Effector memory CD4-positive, alpha-beta T cell (primary cell): Measurements from ENCODE around the gene VCPKMT.
"Not testable (repeated sequence)": the region's sequence is repeated elsewhere in the genome, so short reads cannot be mapped to it uniquely, and the experiment has no call there.

Experiments used
- DNase-seq, 3 donors: peaks; one replicate each; pipeline ENCODE4 v3.0.0-alpha.2; 2020
- H3K27ac ChIP-seq: 2 replicates; pipeline ENCODE4 v1.7.0; 2013; ENCODE audit warnings: mild to moderate bottlenecking, low read length, moderate library complexity; ENCODE audit not compliant: insufficient read depth, poor library complexity, severe bottlenecking
- H3K27me3 ChIP-seq: replicated peaks from 2 replicates; pipeline ENCODE4 v1.7.0; 2013; ENCODE audit warnings: mild to moderate bottlenecking, low read length; ENCODE audit not compliant: insufficient read depth, control insufficient read depth, poor library complexity, severe bottlenecking
- H3K36me3 ChIP-seq: 2 replicates; pipeline ENCODE4 v1.7.0; 2013; ENCODE audit warnings: mild to moderate bottlenecking, low read length, moderate library complexity; ENCODE audit not compliant: control insufficient read depth, insufficient read depth
- H3K4me1 ChIP-seq: 2 replicates; pipeline ENCODE4 v1.7.0; 2013; ENCODE audit warnings: low read length, mild to moderate bottlenecking; ENCODE audit not compliant: control insufficient read depth, insufficient read depth, poor library complexity, severe bottlenecking
- H3K4me3 ChIP-seq: 2 replicates; pipeline ENCODE4 v1.7.0; 2013; ENCODE audit warnings: low read length, low read depth, mild to moderate bottlenecking; ENCODE audit not compliant: insufficient read depth, poor library complexity, severe bottlenecking
- H3K9me3 ChIP-seq: 2 replicates; pipeline ENCODE4 v1.7.0; 2013; ENCODE audit warnings: mild to moderate bottlenecking, low read length, moderate library complexity; ENCODE audit not compliant: control insufficient read depth

The VCPKMT gene

DNA sequence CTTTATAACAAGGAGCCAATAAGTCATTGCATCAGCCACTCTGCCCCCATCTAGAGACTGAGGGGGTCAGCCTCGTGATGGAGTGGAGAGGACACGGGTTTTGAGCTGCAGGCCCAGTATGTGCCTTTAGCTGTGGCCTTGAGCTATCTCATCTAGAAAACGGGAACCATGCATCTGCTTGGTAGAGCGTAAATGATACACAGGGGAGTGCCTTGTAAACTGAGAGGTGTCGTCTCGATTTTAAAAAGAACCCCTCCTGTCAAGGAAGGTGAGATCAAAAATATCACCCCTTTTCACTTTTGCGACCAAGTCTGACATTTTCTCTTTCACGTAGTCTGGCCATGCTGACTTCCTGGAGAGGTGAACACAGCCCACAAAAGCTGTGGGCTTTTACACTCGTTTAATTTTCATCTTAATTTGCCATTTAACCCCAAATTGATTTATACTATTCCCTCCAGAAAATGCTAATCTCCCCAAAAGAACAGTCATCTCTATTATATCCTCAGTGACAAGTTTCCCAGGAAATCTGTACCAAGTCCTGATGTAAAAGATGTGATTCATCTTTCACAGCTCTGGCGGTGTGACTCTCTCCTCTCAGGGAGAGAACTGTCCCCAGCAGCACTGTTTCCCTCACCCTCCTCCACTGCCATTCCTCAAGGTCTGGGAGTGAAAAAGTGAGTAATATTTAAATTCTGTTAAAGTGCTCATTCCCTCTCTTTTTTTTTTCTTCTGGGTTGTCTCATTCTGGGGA lies 30.6 kb downstream of the VCPKMT start:
- H3K36me3 ChIP-seq, result no peaks in the 10 kb centered on the region
- H3K27me3 ChIP-seq, result no peaks in the 10 kb centered on the region
- no peak for DNase-seq
- H3K4me3 ChIP-seq, result no peak overlapping the region
- H3K4me1 ChIP-seq, result peaks cover 74% of the 10 kb centered on the region
- peak overlapping the region; percentile 38 for H3K27ac ChIP-seq
- H3K9me3 ChIP-seq, result no peaks in the 10 kb centered on the region

DNA sequence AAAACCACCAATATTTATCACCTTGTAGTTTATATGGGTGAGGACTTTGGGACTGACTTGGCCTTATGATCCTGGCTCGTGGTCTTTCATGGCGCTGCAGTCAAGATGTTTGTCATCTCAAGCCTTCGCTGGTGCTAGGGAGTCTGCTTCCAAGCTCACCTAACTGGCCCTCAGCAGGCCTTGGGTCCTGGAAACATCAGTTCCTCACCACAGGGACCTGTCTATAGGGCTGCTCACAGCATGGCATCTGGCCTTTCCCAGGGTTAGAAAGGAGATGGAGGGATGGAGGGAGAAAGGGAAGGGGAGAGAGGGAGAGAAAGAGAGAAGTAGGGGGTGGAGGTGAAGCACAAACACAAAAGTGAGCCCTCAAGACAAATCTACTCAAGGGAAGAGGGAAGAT lies 31.7 kb downstream of the VCPKMT start:
- H3K4me1 ChIP-seq, result peaks cover 76% of the 10 kb centered on the region

DNA sequence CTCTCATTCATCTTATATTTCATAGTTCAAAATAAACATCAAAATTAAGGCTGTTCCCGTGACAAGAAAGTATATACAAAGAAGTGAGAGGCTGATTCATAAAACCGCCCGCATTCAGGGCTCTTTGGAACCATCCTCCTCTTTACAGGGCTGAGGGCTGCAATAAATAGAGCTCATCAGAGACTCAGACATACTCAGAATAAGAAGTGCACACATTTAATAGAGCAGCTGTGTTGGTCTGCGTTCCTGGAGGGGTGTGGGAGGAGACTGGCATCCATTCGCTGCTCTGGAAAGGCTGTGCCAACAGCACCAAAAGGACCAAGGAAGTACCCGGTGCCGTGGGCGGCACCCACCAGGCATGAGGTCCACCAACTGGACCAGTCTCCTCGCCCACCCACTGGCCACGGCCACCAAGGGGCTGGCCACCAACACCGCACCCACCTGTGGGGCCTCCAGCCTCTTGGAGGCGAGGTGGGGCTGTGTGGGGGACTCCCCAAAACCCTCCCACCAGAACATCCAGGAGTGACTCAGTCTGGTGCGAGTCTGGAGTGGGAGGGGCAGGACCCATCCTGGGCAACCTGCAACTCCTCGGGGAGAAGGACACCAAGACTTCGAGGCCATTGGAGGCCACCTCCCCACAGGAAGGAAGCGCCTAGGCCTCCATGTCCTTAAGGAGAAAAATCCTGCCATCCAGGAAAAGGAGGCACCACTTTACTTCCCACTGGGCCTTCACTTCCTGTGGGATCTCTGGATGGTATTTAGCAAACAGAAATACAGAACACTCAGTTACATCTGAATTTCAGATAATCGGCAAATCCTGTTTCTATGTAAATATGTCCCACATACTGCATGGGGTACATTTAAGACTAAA lies 32.7 kb downstream of the VCPKMT start:
- H3K27ac ChIP-seq, result peak overlapping the region; percentile 96
- no peak overlapping the region for H3K4me3 ChIP-seq
- H3K4me1 ChIP-seq, result peaks cover 70% of the 10 kb centered on the region
- peak; percentile 40 to 54 (median 53) for DNase-seq
- no peaks in the 10 kb centered on the region for H3K36me3 ChIP-seq
- no peaks in the 10 kb centered on the region for H3K9me3 ChIP-seq
- no peaks in the 10 kb centered on the region for H3K27me3 ChIP-seq

More for the DNA sequence above, 31.7 kb downstream of the VCPKMT start:
- DNase-seq, result no peak
- Histone ChIP-seq H3K27me3 (no peaks in the 10 kb centered on the region), H3K4me3 (no peak overlapping the region), H3K27ac (peak overlapping the region; percentile 96), H3K36me3 (no peaks in the 10 kb centered on the region), H3K9me3 (no peaks in the 10 kb centered on the region)

DNA sequence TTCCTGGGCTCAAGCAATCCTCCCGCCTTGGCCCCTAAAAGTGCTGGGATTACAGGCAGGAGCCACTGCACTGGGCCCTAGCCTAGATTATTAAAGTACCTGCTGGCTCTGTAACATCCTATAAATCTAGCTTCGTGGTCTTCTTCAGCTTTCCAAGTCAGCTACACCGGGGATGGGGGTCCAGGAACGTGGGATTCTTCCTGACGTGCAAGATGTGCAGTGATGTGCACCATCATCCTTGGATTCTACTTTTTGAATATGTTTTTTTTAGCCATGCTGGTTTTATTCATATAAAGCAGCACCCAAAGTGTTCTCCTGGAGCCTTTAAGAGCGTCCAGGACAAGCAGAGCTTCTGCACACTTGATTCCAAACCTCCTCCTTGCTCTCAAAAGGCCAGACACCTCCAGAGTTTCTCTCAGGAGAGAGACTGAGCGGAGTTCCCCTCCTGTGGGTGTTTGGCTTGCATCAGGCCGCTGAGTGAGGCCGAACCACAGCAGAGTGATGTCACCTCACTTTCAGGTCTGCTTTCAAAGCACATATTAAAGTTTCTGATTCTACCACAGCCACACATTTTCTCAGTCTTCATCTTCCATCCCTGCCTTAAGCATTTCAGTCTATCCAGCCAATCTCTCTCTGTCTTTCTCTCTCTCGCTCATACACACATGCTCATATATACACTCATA lies 33.4 kb downstream of the VCPKMT start:
- H3K4me1 ChIP-seq, result peaks cover 64% of the 10 kb centered on the region
- H3K27ac ChIP-seq, result peak overlapping the region; percentile 96
- DNase-seq, result peak; percentile 76 to 83 (median 79)
- H3K9me3 ChIP-seq, result no peaks in the 10 kb centered on the region
- no peaks in the 10 kb centered on the region for H3K27me3 ChIP-seq
- no peaks in the 10 kb centered on the region for H3K36me3 ChIP-seq
- H3K4me3 ChIP-seq, result peak overlapping the region; percentile 34

DNA sequence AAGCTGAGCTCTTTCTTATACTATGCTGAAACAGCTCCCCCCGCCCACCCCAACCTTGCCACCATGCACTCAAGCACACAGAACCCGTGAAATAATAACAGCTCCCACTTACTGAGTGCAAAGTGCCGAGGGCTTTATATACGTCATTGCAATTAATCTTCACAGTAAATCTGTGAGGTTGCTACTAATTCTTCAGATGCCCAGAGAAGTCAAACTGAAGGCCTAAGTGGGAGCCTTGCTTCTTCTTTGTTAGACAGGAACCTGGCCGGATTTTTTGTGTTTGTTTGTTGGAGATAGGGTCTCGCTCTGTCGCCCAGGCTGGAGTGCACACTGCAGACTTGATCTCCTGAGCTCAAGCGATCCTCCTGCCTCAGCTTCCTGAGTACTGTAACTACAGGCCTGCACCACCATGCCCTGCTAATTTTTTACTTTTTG lies 34.0 kb downstream of the VCPKMT start:
- Histone ChIP-seq H3K27me3 (no peaks in the 10 kb centered on the region), H3K4me1 (peaks cover 57% of the 10 kb centered on the region), H3K9me3 (no peaks in the 10 kb centered on the region), H3K36me3 (no peaks in the 10 kb centered on the region), H3K4me3 (peak overlapping the region; percentile 39), H3K27ac (peak overlapping the region; percentile 96)
- peak; percentile 30 to 64 (median 37) for DNase-seq

DNA sequence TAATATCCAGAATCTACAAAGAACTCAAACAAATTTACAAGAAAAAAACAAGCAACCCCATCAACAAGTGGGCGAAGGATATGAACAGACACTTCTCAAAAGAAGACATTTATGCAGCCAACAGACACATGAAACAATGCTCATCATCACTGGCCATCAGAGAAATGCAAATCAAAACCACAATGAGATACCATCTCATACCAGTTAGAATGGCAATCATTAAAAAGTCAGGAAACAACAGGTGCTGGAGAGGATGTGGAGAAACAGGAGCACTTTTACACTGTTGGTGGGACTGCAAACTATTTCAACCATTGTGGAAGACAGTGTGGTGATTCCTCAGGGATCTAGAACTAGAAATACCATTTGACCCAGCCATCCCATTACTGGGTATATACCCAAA lies 37.3 kb downstream of the VCPKMT start:
- H3K4me3 ChIP-seq, H3K27me3 ChIP-seq, H3K27ac ChIP-seq, H3K9me3 ChIP-seq, DNase-seq, H3K36me3 ChIP-seq: not testable (repeated sequence)
- H3K4me1 ChIP-seq, result peaks cover 32% of the 10 kb centered on the region

DNA sequence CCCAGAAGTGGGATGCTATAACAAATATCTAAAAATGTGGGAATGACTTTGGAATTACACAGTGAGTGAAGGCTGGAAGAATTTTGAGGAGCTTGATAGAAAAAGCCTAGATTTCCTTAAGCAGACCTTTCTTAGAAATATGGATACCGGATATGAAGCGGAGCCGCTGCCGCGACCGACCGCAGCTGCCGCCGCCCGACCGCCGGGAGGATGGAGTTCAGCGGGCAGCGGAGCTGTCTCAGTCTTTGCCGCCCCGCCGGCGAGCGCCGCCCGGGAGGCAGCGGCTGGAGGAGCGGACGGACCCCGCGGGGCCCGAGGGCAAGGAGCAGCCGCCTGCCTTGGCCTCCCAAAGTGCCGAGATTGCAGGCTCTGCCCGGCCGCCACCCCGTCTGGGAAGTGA lies 42.7 kb downstream of the VCPKMT start:
- not testable (repeated sequence) for H3K36me3 ChIP-seq, DNase-seq, H3K9me3 ChIP-seq, H3K4me3 ChIP-seq, H3K27me3 ChIP-seq, H3K4me1 ChIP-seq, H3K27ac ChIP-seq

DNA sequence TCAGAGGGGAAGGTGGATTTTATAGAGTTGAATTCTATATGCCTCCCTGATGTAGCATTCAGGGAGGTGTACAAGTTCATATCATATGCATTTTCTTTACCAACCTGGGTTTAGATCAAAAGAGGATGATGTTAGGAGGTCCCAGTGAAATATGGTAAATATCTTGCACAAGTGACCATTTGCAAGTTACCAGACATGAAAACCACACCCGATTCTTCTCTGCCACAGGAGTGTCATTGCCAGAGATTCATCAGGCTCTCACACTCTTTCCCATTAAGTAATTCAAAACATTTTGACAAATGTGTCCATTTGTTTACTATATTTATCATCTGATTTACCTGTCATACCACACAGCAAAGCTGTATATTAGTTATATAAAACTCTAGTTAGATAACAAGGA lies 44.0 kb downstream of the VCPKMT start:
- Histone ChIP-seq H3K36me3 (no peaks in the 10 kb centered on the region), H3K4me3 (no peak overlapping the region)

DNA sequence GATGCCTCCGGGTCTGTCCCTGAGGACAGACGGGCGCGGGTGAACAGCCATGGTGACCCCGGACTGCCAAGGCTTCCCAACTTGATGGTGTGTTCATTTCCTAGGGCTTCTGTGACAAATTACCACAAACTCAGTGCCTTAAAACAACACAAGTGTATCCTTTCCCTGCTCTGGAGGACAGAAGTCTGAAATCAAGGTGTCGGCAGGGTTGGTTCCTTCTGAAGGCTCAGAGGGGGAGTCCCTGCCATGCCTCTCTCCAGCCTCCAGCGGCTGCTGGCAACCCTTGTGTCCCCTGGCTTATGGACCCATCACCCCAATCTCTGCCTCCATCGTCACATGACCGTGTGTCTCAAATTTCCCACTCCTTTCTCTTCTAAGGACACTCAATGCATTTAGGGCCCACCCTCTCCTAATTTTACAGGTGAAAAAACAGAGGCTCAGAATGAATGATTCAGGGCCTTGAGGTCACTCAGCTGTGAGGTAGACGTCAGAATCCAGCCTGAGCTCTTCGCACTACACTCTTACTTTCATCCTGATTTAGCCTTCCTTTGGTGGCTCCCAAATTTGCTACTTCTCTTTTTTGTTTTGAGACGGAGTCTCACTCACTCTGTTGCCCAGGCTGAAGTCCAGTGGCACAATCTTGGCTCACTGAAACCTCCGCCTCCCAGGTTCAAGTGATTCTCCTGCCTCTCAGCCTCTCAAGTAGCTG lies 45.4 kb downstream of the VCPKMT start:
- H3K36me3 ChIP-seq, result no peaks in the 10 kb centered on the region
- H3K27me3 ChIP-seq, result no peaks in the 10 kb centered on the region
- H3K27ac ChIP-seq, result no peak overlapping the region
- DNase-seq, result no peak
- H3K4me3 ChIP-seq, result no peak overlapping the region
- no peaks in the 10 kb centered on the region for H3K4me1 ChIP-seq
- H3K9me3 ChIP-seq, result no peaks in the 10 kb centered on the region

More for the DNA sequence above, 44.0 kb downstream of the VCPKMT start:
- Histone ChIP-seq H3K9me3 (no peaks in the 10 kb centered on the region), H3K27ac (no peak overlapping the region), H3K27me3 (no peaks in the 10 kb centered on the region), H3K4me1 (no peaks in the 10 kb centered on the region)
- no peak for DNase-seq
